IPS-18a (cell line): ENCODE measurements around the gene DDX39B.
A peak's percentile ranks its signal among the peaks of the same experiment; 100 is the strongest.

ENCODE experiments used
- H3K27ac ChIP-seq: one replicate; pipeline ENCODE4 v1.5.1; 2013; ENCODE audit warnings: low read length
- H3K27me3 ChIP-seq: one replicate; pipeline ENCODE4 v1.6.1; 2013; ENCODE audit warnings: mild to moderate bottlenecking, low read length; ENCODE audit not compliant: control insufficient read depth, insufficient read depth
- H3K36me3 ChIP-seq: one replicate; pipeline ENCODE4 v1.6.1; 2013; ENCODE audit warnings: low read depth, low read length; ENCODE audit not compliant: control insufficient read depth
- H3K4me1 ChIP-seq: one replicate; pipeline ENCODE4 v1.6.1; 2013; ENCODE audit warnings: low read depth, low read length; ENCODE audit not compliant: control insufficient read depth
- H3K4me3 ChIP-seq: one replicate; pipeline ENCODE4 v1.5.1; 2013; ENCODE audit warnings: low read length
- H3K9ac ChIP-seq: one replicate; pipeline ENCODE4 v1.6.1; 2013; ENCODE audit warnings: mild to moderate bottlenecking, low read length, moderate library complexity
- H3K9me3 ChIP-seq: one replicate; pipeline ENCODE4 v1.6.1; 2013; ENCODE audit warnings: low read depth, low read length; ENCODE audit not compliant: control insufficient read depth

Gene DDX39B

DNA sequence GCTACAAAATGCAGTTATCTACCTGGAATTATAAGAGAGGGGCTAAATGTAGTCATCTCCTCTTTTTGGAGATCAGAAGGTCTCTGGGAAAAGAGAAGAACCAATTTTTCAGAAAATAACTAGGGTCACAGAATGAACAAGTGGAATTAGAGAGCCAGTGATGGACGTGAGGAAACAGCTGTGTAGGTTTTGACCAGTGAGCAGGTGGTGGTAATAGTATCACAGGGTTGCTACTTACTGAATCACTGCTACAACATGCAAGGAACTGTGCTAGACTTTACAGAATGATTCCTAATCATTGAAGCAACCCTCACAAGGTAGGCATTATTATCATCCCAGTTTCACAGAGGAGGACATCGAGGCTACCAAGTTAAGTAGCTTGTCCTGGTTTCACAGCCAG lies 2.9 kb upstream of the DDX39B start:
- Histone ChIP-seq H3K27ac (no peak overlapping the region), H3K27me3 (no peaks in the 10 kb centered on the region), H3K36me3 (peaks cover 20% of the 10 kb centered on the region), H3K9me3 (no peaks in the 10 kb centered on the region), H3K9ac (no peak overlapping the region), H3K4me3 (no peak overlapping the region), H3K4me1 (peaks cover 12% of the 10 kb centered on the region)

- Histone ChIP-seq H3K9me3 (no peaks in the 10 kb centered on the region), H3K9ac (no peak overlapping the region), H3K27me3 (no peaks in the 10 kb centered on the region), H3K36me3 (peaks cover 22% of the 10 kb centered on the region), H3K4me3 (no peak overlapping the region), H3K4me1 (peaks cover 17% of the 10 kb centered on the region), H3K27ac (no peak overlapping the region)
These were observed 1.8 kb upstream of the DDX39B start for GRCh38 chr6:31543639-31544038.

DNA sequence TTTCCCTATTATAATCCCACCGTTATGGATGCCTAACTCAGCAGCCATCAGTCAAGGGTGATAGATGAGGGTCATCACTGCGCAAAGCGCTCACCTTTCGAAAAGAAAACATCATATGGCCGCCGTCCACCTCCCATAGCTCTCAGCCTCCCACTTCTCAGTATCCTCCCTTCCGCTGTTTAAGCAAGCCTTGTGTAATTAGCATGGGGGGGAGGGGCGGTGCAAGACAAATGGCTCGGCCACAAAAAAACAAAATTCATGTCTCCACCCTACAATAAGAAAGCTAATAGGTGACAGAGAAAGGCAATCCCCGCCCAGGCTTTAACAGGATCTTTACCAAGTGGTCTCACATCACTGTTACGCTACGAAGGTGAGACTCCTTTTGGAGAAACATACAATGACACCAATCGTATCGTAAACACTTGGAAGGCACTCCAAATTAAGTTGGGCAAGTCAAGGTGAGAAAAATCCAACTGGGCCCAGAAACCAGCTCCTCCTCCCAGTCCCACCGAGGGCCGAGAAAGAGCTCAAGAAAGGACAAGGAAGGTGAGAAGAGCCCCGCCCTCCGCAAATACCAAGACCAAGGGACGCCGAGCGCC lies 645 bp downstream of the DDX39B start:
- Histone ChIP-seq H3K4me3 (peak overlapping the region; percentile 87), H3K27ac (peak overlapping the region; percentile 96), H3K9me3 (no peaks in the 10 kb centered on the region), H3K27me3 (no peaks in the 10 kb centered on the region), H3K36me3 (peaks cover 40% of the 10 kb centered on the region), H3K9ac (peak overlapping the region; percentile 98), H3K4me1 (peaks cover 15% of the 10 kb centered on the region)

DNA sequence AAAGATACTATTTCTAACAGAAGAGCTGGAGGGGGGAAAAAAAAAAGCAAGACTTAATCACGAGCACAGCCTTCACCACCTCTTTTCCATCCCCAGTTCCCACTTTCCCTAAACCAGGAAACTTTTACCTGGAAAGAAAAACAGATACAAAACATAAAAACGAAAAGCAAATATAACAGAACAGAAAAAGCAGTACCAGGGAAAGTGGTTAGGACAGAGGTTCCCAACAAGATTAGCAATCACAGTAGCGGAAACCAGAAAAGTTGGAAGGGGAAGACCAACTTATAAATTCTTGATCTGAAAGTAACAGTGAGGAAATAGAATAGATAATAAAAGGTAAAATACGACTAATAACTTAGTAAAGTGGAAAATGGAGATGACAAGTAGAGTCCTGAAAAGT lies 1.2 kb downstream of the DDX39B start:
- Histone ChIP-seq H3K27ac (no peak overlapping the region), H3K4me3 (peak overlapping the region; percentile 87), H3K4me1 (peaks cover 13% of the 10 kb centered on the region), H3K9ac (peak overlapping the region; percentile 98), H3K27me3 (no peaks in the 10 kb centered on the region), H3K9me3 (no peaks in the 10 kb centered on the region), H3K36me3 (peaks cover 46% of the 10 kb centered on the region)

DNA sequence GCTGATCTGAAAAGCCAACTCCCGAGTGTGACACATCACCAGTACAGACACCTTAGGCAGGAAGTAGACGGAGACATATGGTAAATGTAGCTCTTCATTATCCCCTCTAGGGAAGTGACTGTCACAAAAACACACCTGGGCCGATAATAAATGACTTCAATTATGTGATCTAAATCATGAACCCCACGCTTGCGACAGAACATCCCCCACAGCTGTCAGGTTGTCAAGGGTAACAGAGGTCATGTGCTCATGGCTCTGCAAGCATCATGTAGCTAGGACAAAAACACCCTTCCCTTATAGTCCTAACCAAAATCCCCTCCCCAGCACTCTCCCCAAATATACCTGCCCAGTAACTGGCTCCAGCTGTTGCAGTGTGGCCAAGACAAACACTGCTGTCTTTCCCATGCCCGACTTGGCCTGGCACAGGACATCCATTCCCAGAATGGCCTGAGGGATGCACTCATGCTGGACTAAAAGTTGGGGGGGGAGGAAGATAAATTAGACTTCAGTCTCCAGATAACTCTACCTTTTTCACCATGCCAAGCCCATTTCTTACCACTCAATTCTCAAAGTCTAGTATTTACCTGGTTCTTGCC lies 2.9 kb downstream of the DDX39B start:
- peaks cover 63% of the 10 kb centered on the region for H3K36me3 ChIP-seq
- H3K9ac ChIP-seq, result no peak overlapping the region
- no peaks in the 10 kb centered on the region for H3K9me3 ChIP-seq
- H3K4me3 ChIP-seq, result peak overlapping the region; percentile 87
- H3K27ac ChIP-seq, result no peak overlapping the region
- peaks cover 13% of the 10 kb centered on the region for H3K4me1 ChIP-seq
- H3K27me3 ChIP-seq, result no peaks in the 10 kb centered on the region

DNA sequence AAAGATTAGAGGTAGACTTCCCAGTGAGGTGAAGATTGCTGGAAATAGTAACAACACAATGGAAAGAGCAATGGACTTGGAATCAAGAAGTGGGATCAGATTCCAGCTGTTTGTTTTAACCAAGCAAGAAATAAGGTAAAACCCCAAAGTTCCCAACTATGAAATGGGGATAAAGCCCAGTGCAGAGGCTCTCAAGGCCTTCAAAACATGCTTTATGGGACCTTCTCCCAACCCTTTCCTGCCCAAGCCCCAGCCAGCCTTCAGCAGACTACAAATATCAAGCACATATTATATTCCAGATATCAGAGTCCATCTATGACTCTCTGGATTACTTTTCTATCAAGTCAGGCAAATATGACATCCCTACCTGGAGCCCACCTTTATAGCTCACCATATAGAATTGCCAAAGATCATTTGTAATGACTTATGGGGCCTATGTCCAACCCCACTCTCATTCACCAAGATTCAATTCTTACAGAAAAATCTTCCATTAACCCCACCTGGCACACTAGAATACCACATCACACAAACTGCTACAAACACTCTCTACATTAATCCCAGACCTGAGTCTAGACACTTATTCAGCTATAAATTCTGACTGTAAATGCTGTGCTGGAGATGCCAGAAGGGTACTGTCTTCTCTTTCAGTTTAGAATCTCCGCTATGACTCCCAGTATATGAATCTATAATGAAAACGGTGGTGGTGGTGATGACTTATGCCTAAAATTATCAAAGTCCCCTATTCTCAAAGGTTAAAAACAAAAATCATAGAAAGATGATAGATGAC lies 6.1 kb downstream of the DDX39B start:
- no peak overlapping the region for H3K9ac ChIP-seq
- no peak overlapping the region for H3K4me3 ChIP-seq
- H3K4me1 ChIP-seq, result peaks cover 9% of the 10 kb centered on the region
- H3K9me3 ChIP-seq, result no peaks in the 10 kb centered on the region
- H3K27ac ChIP-seq, result no peak overlapping the region
- H3K36me3 ChIP-seq, result peaks cover 95% of the 10 kb centered on the region
- no peaks in the 10 kb centered on the region for H3K27me3 ChIP-seq

DNA sequence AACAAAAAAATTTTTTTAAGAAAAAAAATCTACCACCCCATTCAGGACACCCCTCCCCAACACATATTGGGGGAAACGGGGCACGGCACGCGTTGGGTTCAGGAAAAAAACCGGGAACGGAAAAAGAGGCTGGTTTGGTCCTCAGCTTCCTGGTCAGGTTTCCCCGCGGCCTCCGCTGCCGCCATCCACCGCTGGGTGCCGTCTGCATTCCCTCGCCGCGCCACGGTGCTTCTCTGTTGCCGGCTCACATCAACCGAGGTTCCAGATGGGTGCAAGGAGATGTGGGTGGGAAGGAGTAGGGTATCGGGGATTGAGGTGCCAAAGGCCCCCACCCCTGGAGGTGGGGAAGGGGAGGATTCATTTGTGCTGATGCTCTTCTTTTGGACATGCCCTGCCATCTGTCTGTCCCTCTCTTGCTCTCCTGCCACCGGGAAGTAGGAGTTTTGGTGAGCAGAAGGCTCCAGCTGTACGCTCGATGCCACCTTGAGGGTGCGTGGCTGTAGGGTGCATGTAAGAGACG lies 7.2 kb downstream of the DDX39B start:
- Histone ChIP-seq H3K27ac (no peak overlapping the region), H3K9me3 (no peaks in the 10 kb centered on the region), H3K36me3 (peaks cover 95% of the 10 kb centered on the region)

GRCh38 chr6:31534011-31534410 lies 7.8 kb downstream of the DDX39B start:
- H3K27ac ChIP-seq, result no peak overlapping the region
- H3K27me3 ChIP-seq, result no peaks in the 10 kb centered on the region
- H3K4me1 ChIP-seq, result no peaks in the 10 kb centered on the region
- no peak overlapping the region for H3K4me3 ChIP-seq
- H3K9me3 ChIP-seq, result no peaks in the 10 kb centered on the region
- peaks cover 93% of the 10 kb centered on the region for H3K36me3 ChIP-seq
- H3K9ac ChIP-seq, result no peak overlapping the region

More for the DNA sequence above, 7.2 kb downstream of the DDX39B start:
- Histone ChIP-seq H3K27me3 (no peaks in the 10 kb centered on the region), H3K9ac (no peak overlapping the region), H3K4me1 (peaks cover 4% of the 10 kb centered on the region), H3K4me3 (no peak overlapping the region)

- no peaks in the 10 kb centered on the region for H3K9me3 ChIP-seq
- no peak overlapping the region for H3K9ac ChIP-seq
- no peaks in the 10 kb centered on the region for H3K4me1 ChIP-seq
- H3K4me3 ChIP-seq, result no peak overlapping the region
- no peaks in the 10 kb centered on the region for H3K27me3 ChIP-seq
- H3K36me3 ChIP-seq, result peaks cover 87% of the 10 kb centered on the region
- no peak overlapping the region for H3K27ac ChIP-seq
These were observed 8.4 kb downstream of the DDX39B start for GRCh38 chr6:31533455-31533841.

- Histone ChIP-seq H3K9ac (no peak overlapping the region), H3K4me3 (no peak overlapping the region), H3K27ac (no peak overlapping the region), H3K36me3 (peaks cover 81% of the 10 kb centered on the region), H3K9me3 (no peaks in the 10 kb centered on the region), H3K4me1 (no peaks in the 10 kb centered on the region), H3K27me3 (no peaks in the 10 kb centered on the region)
These were observed 9.0 kb downstream of the DDX39B start for GRCh38 chr6:31532644-31533454.
